K562 (cell line): Measurements from ENCODE around the gene ORAI2. TPM values are rescaled to one million over a fixed set of nuclear protein-coding genes. Genes with fewer than 3 reads are reported as not detected.

Experiments
- ERF ChIP-seq: fragments of 450-650 bp; formaldehyde crosslinking; IDR thresholded peaks from 2 replicates; pipeline ENCODE4 v1.4.0; 2020; ENCODE audit warnings: mild to moderate bottlenecking, mixed read lengths
- KLF10 ChIP-seq: fragments of 250-450 bp; sonication (Bioruptor Pico); IDR thresholded peaks from 2 replicates; pipeline ENCODE4 v1.6.1; 2021; ENCODE audit warnings: matching md5 sums
- PHF8 ChIP-seq: fragments of 200-600 bp; sonication (generic); IDR thresholded peaks from 2 replicates; pipeline ENCODE4 v1.6.1; 2012; ENCODE audit warnings: mixed run types, mild to moderate bottlenecking, inconsistent platforms, low read length, moderate library complexity, borderline replicate concordance
- PURB ChIP-seq: sonication (generic); formaldehyde crosslinking; IDR thresholded peaks from 2 replicates; pipeline ENCODE4 v1.9.0; 2021; ENCODE audit warnings: low read depth, mild to moderate bottlenecking, missing genetic modification reagents
- TEAD2 ChIP-seq: fragments of 450-650 bp; IDR thresholded peaks from 2 replicates; pipeline ENCODE4 v1.6.1; 2016; ENCODE audit warnings: missing genetic modification characterization, control low read depth, missing compliant biosample characterization
- ZBTB1 ChIP-seq: sonication (generic); formaldehyde crosslinking; IDR thresholded peaks from 2 replicates; pipeline ENCODE4 v1.8.1; 2023; ENCODE audit warnings: missing genetic modification reagents, low read depth, mild to moderate bottlenecking, borderline replicate concordance
- ZNF217 ChIP-seq: sonication (generic); formaldehyde crosslinking; IDR thresholded peaks from 2 replicates; pipeline ENCODE4 v1.8.0; 2022; ENCODE audit warnings: mild to moderate bottlenecking, missing genetic modification reagents
- ZNF23 ChIP-seq: fragments of 250-450 bp; sonication (Bioruptor Pico); IDR thresholded peaks from 2 replicates; pipeline ENCODE4 v1.4.0; 2020; ENCODE audit warnings: mild to moderate bottlenecking
- ZNF586 ChIP-seq: fragments of 450-650 bp; formaldehyde crosslinking; conservative IDR thresholded peaks from 2 replicates; pipeline ENCODE4 v1.4.0; 2020; ENCODE audit warnings: mild to moderate bottlenecking, moderate library complexity
- ZNF707 ChIP-seq: fragments of 250-450 bp; sonication (Bioruptor Pico); conservative IDR thresholded peaks from 2 replicates; pipeline ENCODE4 v1.8.0; 2022; ENCODE audit warnings: inconsistent platforms, mild to moderate bottlenecking, moderate library complexity
- ZNF778 ChIP-seq: fragments of 450-650 bp; formaldehyde crosslinking; IDR thresholded peaks from 2 replicates; pipeline ENCODE4 v1.4.0; 2020; ENCODE audit warnings: mild to moderate bottlenecking, moderate library complexity
- polyA plus RNA-seq, 8 experiments: library from polyadenylated mRNA; depleted of rRNA in 4 of 8; stranded (reverse) in 5 of 8; unstranded in 3 of 8; fragments of >200 nt; fragmentation: Nextera tagmentation in 2 of 8; fragmentation: Illumina TruSeq in 1 of 8; extraction: Ambion mirVana in 2 of 8; extraction: Trizol in 1 of 8; gene quantifications; 2 replicates each; pipeline versions ENCODE4 v1.2.1 to v1.2.3, GENCODE V29; 2011 to 2014; ENCODE audit warnings: inconsistent platforms in 1 of 8, missing spikeins in 1 of 8
- total RNA-seq, 7 experiments: library from RNA; depleted of rRNA in 6 of 7; stranded (reverse); fragments of >200 nt in 6 of 7; fragmentation: Illumina TruSeq in 2 of 7; extraction: Trizol in 2 of 7; gene quantifications; 2 replicates each; pipeline versions ENCODE4 v1.2.1 to v1.2.3, GENCODE V29; 2011 to 2021; ENCODE audit warnings: low replicate concordance in 1 of 7
- TF ChIP-seq, protein P1 (sequence below): fragments of 450-650 bp; formaldehyde crosslinking; IDR thresholded peaks from 2 replicates; pipeline ENCODE4 v1.4.0; 2020; ENCODE audit warnings: mild to moderate bottlenecking, mixed read lengths
- TF ChIP-seq, protein P2 (sequence below): fragments of 250-450 bp; sonication (Bioruptor Pico); IDR thresholded peaks from 2 replicates; pipeline ENCODE4 v1.8.0; 2022; ENCODE audit warnings: inconsistent platforms
- TF ChIP-seq, protein P3 (sequence below): fragments of 250-450 bp; sonication (Bioruptor Pico); IDR thresholded peaks from 2 replicates; pipeline ENCODE4 v1.4.0; 2020

Gene ORAI2
- total and polyA plus RNA-seq, 9 of the 15 experiments (the other 6 are each of a cell fraction or from before 2014, with no cell fraction given): 1.1 to 27.7 (median 9.2) TPM

DNA sequence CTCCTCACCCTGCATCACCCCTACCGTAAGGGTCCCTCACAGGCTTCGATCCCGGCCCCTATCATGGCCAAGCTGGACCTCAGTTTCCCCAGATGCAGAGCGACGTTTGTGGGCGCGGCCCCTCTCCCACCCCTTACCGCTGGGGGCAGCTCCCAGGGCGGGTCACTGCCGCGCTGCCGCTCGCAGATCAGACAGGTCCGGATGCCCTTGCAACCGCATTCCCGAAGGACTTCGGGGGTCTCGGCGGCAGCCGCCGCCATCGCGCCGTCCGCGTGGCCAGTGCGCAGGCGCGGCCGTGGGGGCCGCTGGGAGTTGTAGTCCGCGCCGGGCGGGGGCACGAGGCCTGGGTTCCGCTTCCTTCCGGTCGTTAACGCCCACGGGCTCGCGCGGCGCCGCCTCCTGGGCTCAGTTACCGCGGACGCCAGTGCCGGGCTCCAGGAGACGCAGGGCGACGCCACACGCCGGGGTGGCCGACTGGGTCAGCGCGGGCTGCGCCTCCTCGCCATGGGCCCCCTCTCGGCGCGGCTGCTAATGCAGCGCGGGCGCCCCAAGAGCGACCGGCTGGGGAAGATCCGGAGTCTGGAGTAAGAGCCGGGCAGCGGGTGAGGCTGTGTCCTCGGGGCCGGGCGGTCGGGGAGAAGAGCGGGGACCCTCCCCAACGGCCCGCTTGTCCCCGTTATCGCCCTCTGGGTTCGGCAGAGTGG is 31.4 kb downstream of the ORAI2 start, which contains the start of the genes ALKBH4 and LRWD1 (continued):
- TF ChIP-seq, protein P1, sequence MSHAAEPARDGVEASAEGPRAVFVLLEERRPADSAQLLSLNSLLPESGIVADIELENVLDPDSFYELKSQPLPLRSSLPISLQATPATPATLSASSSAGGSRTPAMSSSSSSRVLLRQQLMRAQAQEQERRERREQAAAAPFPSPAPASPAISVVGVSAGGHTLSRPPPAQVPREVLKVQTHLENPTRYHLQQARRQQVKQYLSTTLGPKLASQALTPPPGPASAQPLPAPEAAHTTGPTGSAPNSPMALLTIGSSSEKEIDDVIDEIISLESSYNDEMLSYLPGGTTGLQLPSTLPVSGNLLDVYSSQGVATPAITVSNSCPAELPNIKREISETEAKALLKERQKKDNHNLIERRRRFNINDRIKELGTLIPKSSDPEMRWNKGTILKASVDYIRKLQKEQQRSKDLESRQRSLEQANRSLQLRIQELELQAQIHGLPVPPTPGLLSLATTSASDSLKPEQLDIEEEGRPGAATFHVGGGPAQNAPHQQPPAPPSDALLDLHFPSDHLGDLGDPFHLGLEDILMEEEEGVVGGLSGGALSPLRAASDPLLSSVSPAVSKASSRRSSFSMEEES (CRISPR knock-in tag): no peak
- TF ChIP-seq, protein P2, sequence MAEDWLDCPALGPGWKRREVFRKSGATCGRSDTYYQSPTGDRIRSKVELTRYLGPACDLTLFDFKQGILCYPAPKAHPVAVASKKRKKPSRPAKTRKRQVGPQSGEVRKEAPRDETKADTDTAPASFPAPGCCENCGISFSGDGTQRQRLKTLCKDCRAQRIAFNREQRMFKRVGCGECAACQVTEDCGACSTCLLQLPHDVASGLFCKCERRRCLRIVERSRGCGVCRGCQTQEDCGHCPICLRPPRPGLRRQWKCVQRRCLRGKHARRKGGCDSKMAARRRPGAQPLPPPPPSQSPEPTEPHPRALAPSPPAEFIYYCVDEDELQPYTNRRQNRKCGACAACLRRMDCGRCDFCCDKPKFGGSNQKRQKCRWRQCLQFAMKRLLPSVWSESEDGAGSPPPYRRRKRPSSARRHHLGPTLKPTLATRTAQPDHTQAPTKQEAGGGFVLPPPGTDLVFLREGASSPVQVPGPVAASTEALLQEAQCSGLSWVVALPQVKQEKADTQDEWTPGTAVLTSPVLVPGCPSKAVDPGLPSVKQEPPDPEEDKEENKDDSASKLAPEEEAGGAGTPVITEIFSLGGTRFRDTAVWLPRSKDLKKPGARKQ (CRISPR knock-in tag): no peak
- TF ChIP-seq, protein P3, sequence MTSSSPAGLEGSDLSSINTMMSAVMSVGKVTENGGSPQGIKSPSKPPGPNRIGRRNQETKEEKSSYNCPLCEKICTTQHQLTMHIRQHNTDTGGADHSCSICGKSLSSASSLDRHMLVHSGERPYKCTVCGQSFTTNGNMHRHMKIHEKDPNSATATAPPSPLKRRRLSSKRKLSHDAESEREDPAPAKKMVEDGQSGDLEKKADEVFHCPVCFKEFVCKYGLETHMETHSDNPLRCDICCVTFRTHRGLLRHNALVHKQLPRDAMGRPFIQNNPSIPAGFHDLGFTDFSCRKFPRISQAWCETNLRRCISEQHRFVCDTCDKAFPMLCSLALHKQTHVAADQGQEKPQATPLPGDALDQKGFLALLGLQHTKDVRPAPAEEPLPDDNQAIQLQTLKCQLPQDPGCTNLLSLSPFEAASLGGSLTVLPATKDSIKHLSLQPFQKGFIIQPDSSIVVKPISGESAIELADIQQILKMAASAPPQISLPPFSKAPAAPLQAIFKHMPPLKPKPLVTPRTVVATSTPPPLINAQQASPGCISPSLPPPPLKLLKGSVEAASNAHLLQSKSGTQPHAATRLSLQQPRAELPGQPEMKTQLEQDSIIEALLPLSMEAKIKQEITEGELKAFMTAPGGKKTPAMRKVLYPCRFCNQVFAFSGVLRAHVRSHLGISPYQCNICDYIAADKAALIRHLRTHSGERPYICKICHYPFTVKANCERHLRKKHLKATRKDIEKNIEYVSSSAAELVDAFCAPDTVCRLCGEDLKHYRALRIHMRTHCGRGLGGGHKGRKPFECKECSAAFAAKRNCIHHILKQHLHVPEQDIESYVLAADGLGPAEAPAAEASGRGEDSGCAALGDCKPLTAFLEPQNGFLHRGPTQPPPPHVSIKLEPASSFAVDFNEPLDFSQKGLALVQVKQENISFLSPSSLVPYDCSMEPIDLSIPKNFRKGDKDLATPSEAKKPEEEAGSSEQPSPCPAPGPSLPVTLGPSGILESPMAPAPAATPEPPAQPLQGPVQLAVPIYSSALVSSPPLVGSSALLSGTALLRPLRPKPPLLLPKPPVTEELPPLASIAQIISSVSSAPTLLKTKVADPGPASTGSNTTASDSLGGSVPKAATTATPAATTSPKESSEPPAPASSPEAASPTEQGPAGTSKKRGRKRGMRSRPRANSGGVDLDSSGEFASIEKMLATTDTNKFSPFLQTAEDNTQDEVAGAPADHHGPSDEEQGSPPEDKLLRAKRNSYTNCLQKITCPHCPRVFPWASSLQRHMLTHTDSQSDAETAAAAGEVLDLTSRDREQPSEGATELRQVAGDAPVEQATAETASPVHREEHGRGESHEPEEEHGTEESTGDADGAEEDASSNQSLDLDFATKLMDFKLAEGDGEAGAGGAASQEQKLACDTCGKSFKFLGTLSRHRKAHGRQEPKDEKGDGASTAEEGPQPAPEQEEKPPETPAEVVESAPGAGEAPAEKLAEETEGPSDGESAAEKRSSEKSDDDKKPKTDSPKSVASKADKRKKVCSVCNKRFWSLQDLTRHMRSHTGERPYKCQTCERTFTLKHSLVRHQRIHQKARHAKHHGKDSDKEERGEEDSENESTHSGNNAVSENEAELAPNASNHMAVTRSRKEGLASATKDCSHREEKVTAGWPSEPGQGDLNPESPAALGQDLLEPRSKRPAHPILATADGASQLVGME (CRISPR knock-in tag): 0 out of 2 replicates have a peak, but pooled peaks have one; percentile 25
- peak; percentile 9; the same call in 1 of the 2 replicates for TF ChIP-seq ZBTB1 (CRISPR knock-in tag)
- no peak for TF ChIP-seq ZNF707 (CRISPR knock-in tag)
- TF ChIP-seq PHF8: peak; percentile 82; the same call in 1 of the 2 replicates
- TF ChIP-seq ZNF778 (CRISPR knock-in tag): no peak
- TF ChIP-seq ZNF586 (CRISPR knock-in tag): no peak
- no peak for TF ChIP-seq ZNF23 (CRISPR knock-in tag)
- no peak; the same call in 1 of the 2 replicates for TF ChIP-seq ERF
- TF ChIP-seq ZNF217 (CRISPR knock-in tag): no peak
- TF ChIP-seq TEAD2: no peak
- TF ChIP-seq KLF10 (CRISPR knock-in tag): no peak
- no peak for TF ChIP-seq PURB
